Effector memory CD4-positive, alpha-beta T cell (primary cell): Measurements from ENCODE around the gene NPAT.

Experiments used
- DNase-seq, 3 donors: peaks; one replicate each; pipeline ENCODE4 v3.0.0-alpha.2; 2020
- H3K27ac ChIP-seq: 2 replicates; pipeline ENCODE4 v1.7.0; 2013; ENCODE audit warnings: mild to moderate bottlenecking, low read length, moderate library complexity; ENCODE audit not compliant: insufficient read depth, poor library complexity, severe bottlenecking
- H3K27me3 ChIP-seq: replicated peaks from 2 replicates; pipeline ENCODE4 v1.7.0; 2013; ENCODE audit warnings: mild to moderate bottlenecking, low read length; ENCODE audit not compliant: insufficient read depth, control insufficient read depth, poor library complexity, severe bottlenecking
- H3K36me3 ChIP-seq: 2 replicates; pipeline ENCODE4 v1.7.0; 2013; ENCODE audit warnings: mild to moderate bottlenecking, low read length, moderate library complexity; ENCODE audit not compliant: control insufficient read depth, insufficient read depth
- H3K4me1 ChIP-seq: 2 replicates; pipeline ENCODE4 v1.7.0; 2013; ENCODE audit warnings: low read length, mild to moderate bottlenecking; ENCODE audit not compliant: control insufficient read depth, insufficient read depth, poor library complexity, severe bottlenecking
- H3K4me3 ChIP-seq: 2 replicates; pipeline ENCODE4 v1.7.0; 2013; ENCODE audit warnings: low read length, low read depth, mild to moderate bottlenecking; ENCODE audit not compliant: insufficient read depth, poor library complexity, severe bottlenecking
- H3K9me3 ChIP-seq: 2 replicates; pipeline ENCODE4 v1.7.0; 2013; ENCODE audit warnings: mild to moderate bottlenecking, low read length, moderate library complexity; ENCODE audit not compliant: control insufficient read depth

The NPAT gene

GRCh38 chr11:108204929-108205499, 17.4 kb downstream of the NPAT start:
- Histone ChIP-seq H3K9me3 (no peaks in the 10 kb centered on the region), H3K27me3 (no peaks in the 10 kb centered on the region), H3K4me3 (no peak overlapping the region), H3K4me1 (no peaks in the 10 kb centered on the region), H3K27ac (no peak overlapping the region), H3K36me3 (peaks cover 41% of the 10 kb centered on the region)
- no peak for DNase-seq

- H3K27ac ChIP-seq: no peak overlapping the region
- no peak overlapping the region for H3K4me3 ChIP-seq
- H3K27me3 ChIP-seq: no peaks in the 10 kb centered on the region
- no peaks in the 10 kb centered on the region for H3K9me3 ChIP-seq
- DNase-seq: no peak
- H3K36me3 ChIP-seq: peaks cover 38% of the 10 kb centered on the region
- H3K4me1 ChIP-seq: no peaks in the 10 kb centered on the region
Measured at GRCh38 chr11:108204376-108204775, 18.1 kb downstream of the NPAT start.

GRCh38 chr11:108203075-108203474, 19.4 kb downstream of the NPAT start:
- DNase-seq: no peak
- no peaks in the 10 kb centered on the region for H3K27me3 ChIP-seq
- no peaks in the 10 kb centered on the region for H3K9me3 ChIP-seq
- no peak overlapping the region for H3K4me3 ChIP-seq
- H3K4me1 ChIP-seq: peaks cover 6% of the 10 kb centered on the region
- H3K36me3 ChIP-seq: peaks cover 35% of the 10 kb centered on the region
- peak overlapping the region; percentile 16 for H3K27ac ChIP-seq

GRCh38 chr11:108199446-108200321, 22.8 kb downstream of the NPAT start:
- DNase-seq: peak in 1 of 3 donors; percentile 7
- peak overlapping the region; percentile 12 for H3K27ac ChIP-seq
- H3K36me3 ChIP-seq: peaks cover 31% of the 10 kb centered on the region

GRCh38 chr11:108198833-108199232, 23.6 kb downstream of the NPAT start:
- Histone ChIP-seq H3K4me1 (peaks cover 10% of the 10 kb centered on the region), H3K36me3 (peaks cover 31% of the 10 kb centered on the region)

More at GRCh38 chr11:108199446-108200321, 22.8 kb downstream of the NPAT start:
- Histone ChIP-seq H3K4me1 (peaks cover 10% of the 10 kb centered on the region), H3K4me3 (no peak overlapping the region), H3K27me3 (no peaks in the 10 kb centered on the region), H3K9me3 (no peaks in the 10 kb centered on the region)

GRCh38 chr11:108197351-108197750, 25.1 kb downstream of the NPAT start:
- Histone ChIP-seq H3K4me3 (no peak overlapping the region), H3K9me3 (no peaks in the 10 kb centered on the region), H3K27ac (no peak overlapping the region), H3K36me3 (peaks cover 39% of the 10 kb centered on the region), H3K4me1 (peaks cover 10% of the 10 kb centered on the region), H3K27me3 (no peaks in the 10 kb centered on the region)
- DNase-seq: no peak

More at GRCh38 chr11:108198833-108199232, 23.6 kb downstream of the NPAT start:
- no peak overlapping the region for H3K27ac ChIP-seq
- H3K9me3 ChIP-seq: no peaks in the 10 kb centered on the region
- no peaks in the 10 kb centered on the region for H3K27me3 ChIP-seq
- no peak overlapping the region for H3K4me3 ChIP-seq
- no peak for DNase-seq

GRCh38 chr11:108196901-108197300, 25.5 kb downstream of the NPAT start:
- H3K27ac ChIP-seq: no peak overlapping the region
- DNase-seq: no peak
- H3K36me3 ChIP-seq: peaks cover 42% of the 10 kb centered on the region
- H3K9me3 ChIP-seq: no peaks in the 10 kb centered on the region
- peaks cover 10% of the 10 kb centered on the region for H3K4me1 ChIP-seq
- H3K27me3 ChIP-seq: no peaks in the 10 kb centered on the region
- no peak overlapping the region for H3K4me3 ChIP-seq

GRCh38 chr11:108193725-108194124, 28.7 kb downstream of the NPAT start:
- H3K9me3 ChIP-seq: no peaks in the 10 kb centered on the region
- peaks cover 7% of the 10 kb centered on the region for H3K4me1 ChIP-seq
- no peak for DNase-seq
- H3K4me3 ChIP-seq: no peak overlapping the region
- peaks cover 67% of the 10 kb centered on the region for H3K36me3 ChIP-seq
- no peaks in the 10 kb centered on the region for H3K27me3 ChIP-seq
- no peak overlapping the region for H3K27ac ChIP-seq

- H3K9me3 ChIP-seq: no peaks in the 10 kb centered on the region
- H3K27me3 ChIP-seq: no peaks in the 10 kb centered on the region
- peaks cover 16% of the 10 kb centered on the region for H3K36me3 ChIP-seq
- DNase-seq: no peak
- H3K4me1 ChIP-seq: no peaks in the 10 kb centered on the region
- no peak overlapping the region for H3K27ac ChIP-seq
- H3K4me3 ChIP-seq: no peak overlapping the region
Measured at GRCh38 chr11:108177570-108177969, 44.9 kb downstream of the NPAT start.

GRCh38 chr11:108170184-108170583, 52.3 kb downstream of the NPAT start:
- no peaks in the 10 kb centered on the region for H3K4me1 ChIP-seq
- no peak for DNase-seq
- H3K36me3 ChIP-seq: peaks cover 61% of the 10 kb centered on the region
- no peaks in the 10 kb centered on the region for H3K9me3 ChIP-seq
- no peaks in the 10 kb centered on the region for H3K27me3 ChIP-seq
- no peak overlapping the region for H3K4me3 ChIP-seq
- H3K27ac ChIP-seq: no peak overlapping the region
